Measurements from ENCODE around the gene TMED8.

TMED8 gene

GRCh38 chr14:77403768-77404167 is 26.9 kb upstream of the TMED8 start:
- no peaks in the 10 kb centered on the region for H3K9me3 ChIP-seq (ENCODE audit: insufficient read depth, low read length, severe bottlenecking)
- no peaks in the 10 kb centered on the region for H3K79me2 ChIP-seq (ENCODE audit: insufficient read depth, low read length)
- H4K20me1 ChIP-seq (ENCODE audit: insufficient read depth, low read length), result no peaks in the 10 kb centered on the region
- H3K27ac ChIP-seq (ENCODE audit: low read length), result no peak overlapping the region
- H3K4me1 ChIP-seq (ENCODE audit: insufficient read depth, low read length), result no peaks in the 10 kb centered on the region
- TF ChIP-seq CTCF (IDR thresholded peaks at IDR 0.05; ENCODE audit: borderline replicate concordance, extremely low read depth, low read length, poor library complexity, severe bottlenecking) (no peak), EZH2 (IDR thresholded peaks at IDR 0.05; ENCODE audit: borderline replicate concordance, low read depth, low read length, severe bottlenecking) (no peak)
- no peak for DNase-seq
- no peaks in the 10 kb centered on the region for H3K36me3 ChIP-seq (ENCODE audit: insufficient read depth, low read length)
- H3K27me3 ChIP-seq (ENCODE audit: insufficient read depth, low read length, poor library complexity), result no peaks in the 10 kb centered on the region
- no peak for ATAC-seq (ENCODE audit: insufficient read depth, low read depth)
- H2AFZ ChIP-seq (ENCODE audit: low read depth, low read length), result no peak overlapping the region
- H3K4me2 ChIP-seq (ENCODE audit: insufficient read depth, low read length), result no peak overlapping the region
- no peak overlapping the region for H3K9ac ChIP-seq (ENCODE audit: low read depth, low read length)
- H3K4me3 ChIP-seq (ENCODE audit: low read depth in 1 of 2, low read length in 2 of 2), result no peak overlapping the region

- TF ChIP-seq EZH2 (IDR thresholded peaks at IDR 0.05; ENCODE audit: borderline replicate concordance, low read depth, low read length, severe bottlenecking) (no peak), CTCF (IDR thresholded peaks at IDR 0.05; ENCODE audit: borderline replicate concordance, extremely low read depth, low read length, poor library complexity, severe bottlenecking) (no peak)
- DNase-seq (no peak), ATAC-seq (ENCODE audit: insufficient read depth, low read depth) (no peak)
- no peaks in the 10 kb centered on the region for H4K20me1 ChIP-seq (ENCODE audit: insufficient read depth, low read length)
- H3K4me2 ChIP-seq (ENCODE audit: insufficient read depth, low read length), result no peak overlapping the region
- no peak overlapping the region for H3K4me3 ChIP-seq (ENCODE audit: low read depth in 1 of 2, low read length in 2 of 2)
- no peaks in the 10 kb centered on the region for H3K79me2 ChIP-seq (ENCODE audit: insufficient read depth, low read length)
- H3K9ac ChIP-seq (ENCODE audit: low read depth, low read length), result no peak overlapping the region
- no peak overlapping the region for H2AFZ ChIP-seq (ENCODE audit: low read depth, low read length)
- H3K27me3 ChIP-seq (ENCODE audit: insufficient read depth, low read length, poor library complexity), result no peaks in the 10 kb centered on the region
- H3K4me1 ChIP-seq (ENCODE audit: insufficient read depth, low read length), result no peaks in the 10 kb centered on the region
- H3K9me3 ChIP-seq (ENCODE audit: insufficient read depth, low read length, severe bottlenecking), result no peaks in the 10 kb centered on the region
- H3K36me3 ChIP-seq (ENCODE audit: insufficient read depth, low read length), result no peaks in the 10 kb centered on the region
- no peak overlapping the region for H3K27ac ChIP-seq (ENCODE audit: low read length)
These were observed 23.3 kb upstream of the TMED8 start for GRCh38 chr14:77400216-77400615.

DNA sequence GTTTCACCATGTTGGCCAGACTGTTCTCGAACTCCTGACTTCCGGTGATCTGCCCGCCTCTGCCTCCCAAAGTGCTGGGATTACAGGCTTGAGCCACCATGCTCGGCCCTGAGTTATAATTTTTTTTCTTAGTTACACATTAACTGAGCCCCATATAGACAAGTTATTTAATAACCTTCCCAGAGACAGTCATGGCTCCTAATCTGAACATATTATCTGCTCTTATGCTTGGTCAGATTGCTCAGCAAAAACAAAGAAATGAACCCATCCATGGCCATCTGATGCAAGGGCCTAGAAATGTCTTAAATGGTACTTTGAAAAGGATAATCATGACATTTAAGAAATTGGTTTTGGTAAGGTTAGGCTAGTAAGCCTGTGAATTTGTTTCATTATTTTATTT is 13.3 kb upstream of the TMED8 start:
- Histone ChIP-seq H3K27me3 (ENCODE audit: insufficient read depth, low read length, poor library complexity) (no peaks in the 10 kb centered on the region), H3K4me2 (ENCODE audit: insufficient read depth, low read length) (no peak overlapping the region), H3K9ac (ENCODE audit: low read depth, low read length) (no peak overlapping the region), H3K36me3 (ENCODE audit: insufficient read depth, low read length) (no peaks in the 10 kb centered on the region), H3K9me3 (ENCODE audit: insufficient read depth, low read length, severe bottlenecking) (no peaks in the 10 kb centered on the region), H3K4me3 (ENCODE audit: low read depth in 1 of 2, low read length in 2 of 2) (no peak overlapping the region), H2AFZ (ENCODE audit: low read depth, low read length) (no peak overlapping the region), H4K20me1 (ENCODE audit: insufficient read depth, low read length) (no peaks in the 10 kb centered on the region), H3K4me1 (ENCODE audit: insufficient read depth, low read length) (no peaks in the 10 kb centered on the region), H3K79me2 (ENCODE audit: insufficient read depth, low read length) (no peaks in the 10 kb centered on the region), H3K27ac (ENCODE audit: low read length) (no peak overlapping the region)
- ATAC-seq (ENCODE audit: insufficient read depth, low read depth) (no peak), DNase-seq (no peak)
- TF ChIP-seq EZH2 (IDR thresholded peaks at IDR 0.05; ENCODE audit: borderline replicate concordance, low read depth, low read length, severe bottlenecking) (no peak), CTCF (IDR thresholded peaks at IDR 0.05; ENCODE audit: borderline replicate concordance, extremely low read depth, low read length, poor library complexity, severe bottlenecking) (no peak)

GRCh38 chr14:77378701-77379100 is 1.8 kb upstream of the TMED8 start:
- no peak overlapping the region for H3K9ac ChIP-seq (ENCODE audit: low read depth, low read length)
- no peak for TF ChIP-seq CTCF (IDR thresholded peaks at IDR 0.05; ENCODE audit: borderline replicate concordance, extremely low read depth, low read length, poor library complexity, severe bottlenecking)
- TF ChIP-seq EZH2 (IDR thresholded peaks at IDR 0.05; ENCODE audit: borderline replicate concordance, low read depth, low read length, severe bottlenecking), result no peak
- no peak overlapping the region for H2AFZ ChIP-seq (ENCODE audit: low read depth, low read length)
- DNase-seq, result no peak
- H3K4me1 ChIP-seq (ENCODE audit: insufficient read depth, low read length), result peaks cover 34% of the 10 kb centered on the region
- no peaks in the 10 kb centered on the region for H3K9me3 ChIP-seq (ENCODE audit: insufficient read depth, low read length, severe bottlenecking)
- no peak overlapping the region for H3K4me2 ChIP-seq (ENCODE audit: insufficient read depth, low read length)
- no peak overlapping the region for H3K27ac ChIP-seq (ENCODE audit: low read length)
- 0 out of 2 replicates have a peak, but pooled peaks cover under 1% of the 10 kb centered on the region for H3K36me3 ChIP-seq (ENCODE audit: insufficient read depth, low read length)
- no peaks in the 10 kb centered on the region for H4K20me1 ChIP-seq (ENCODE audit: insufficient read depth, low read length)
- H3K4me3 ChIP-seq (ENCODE audit: low read depth in 1 of 2, low read length in 2 of 2), result no peak overlapping the region
- H3K27me3 ChIP-seq (ENCODE audit: insufficient read depth, low read length, poor library complexity), result no peaks in the 10 kb centered on the region
- ATAC-seq (ENCODE audit: insufficient read depth, low read depth), result no peak
- peaks cover 30% of the 10 kb centered on the region for H3K79me2 ChIP-seq (ENCODE audit: insufficient read depth, low read length)

Data from DND-41 (cell line).